ENCODE results near the gene M1AP. TPM values are rescaled to one million over a fixed set of nuclear protein-coding genes. Genes with fewer than 3 reads are reported as not detected.

Gene M1AP
- polyA plus RNA-seq, 1 donor (not counting 4 experiments of a cell fraction or from before 2014, with no cell fraction given): 0.21 TPM

DNA sequence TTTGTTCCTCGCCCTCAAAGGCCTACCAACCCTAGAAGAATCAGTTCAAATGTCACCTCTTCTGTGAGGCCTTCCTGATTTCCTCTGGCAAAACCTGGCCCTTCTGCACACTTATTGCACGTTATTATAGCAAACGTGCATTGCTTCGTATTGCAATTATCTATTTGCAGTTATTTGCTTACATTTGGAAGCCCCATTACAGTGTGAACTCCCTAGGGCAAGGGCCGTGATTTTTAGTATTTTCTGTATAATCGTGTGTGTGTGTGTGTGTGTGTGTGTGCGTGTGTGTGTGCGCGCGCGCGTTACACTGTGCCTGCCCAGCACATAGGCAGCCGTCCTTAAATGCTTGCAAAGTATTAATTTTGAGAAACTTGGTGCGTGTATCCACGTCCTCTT lies 5.5 kb upstream of the M1AP start:
- Histone ChIP-seq H3K27ac (ENCODE audit: control insufficient read depth, insufficient read depth, low read length) (no peak overlapping the region), H3K79me2 (ENCODE audit: control insufficient read depth, insufficient read depth, low read length) (no peaks in the 10 kb centered on the region), H3K36me3 (ENCODE audit: control insufficient read depth in 2 of 2, extremely low read depth in 1 of 2, insufficient read depth in 2 of 2, low read length in 2 of 2) (peaks cover 0 to 5% of the 10 kb centered on the region in 2 experiments), H4K20me1 (ENCODE audit: control insufficient read depth, extremely low read depth, insufficient read depth, low read length) (no peaks in the 10 kb centered on the region), H3K4me1 (ENCODE audit: control insufficient read depth, extremely low read depth, insufficient read depth, low read length) (peaks cover 6% of the 10 kb centered on the region), H3K9me1 (ENCODE audit: control insufficient read depth, extremely low read depth, insufficient read depth, low read length) (no peaks in the 10 kb centered on the region), H3K27me3 (ENCODE audit: control insufficient read depth, extremely low read depth, insufficient read depth, low read length) (no peaks in the 10 kb centered on the region), H3K4me2 (ENCODE audit: control insufficient read depth, extremely low read depth, insufficient read depth, low read depth, low read length) (peak overlapping the region; percentile 84), H3K9ac (ENCODE audit: control insufficient read depth, extremely low read depth, insufficient read depth, low read length) (peak overlapping the region; percentile 66), H3K9me3 (ENCODE audit: control insufficient read depth, low read depth, low read length) (no peaks in the 10 kb centered on the region), H3K4me3 (ENCODE audit: control insufficient read depth in 2 of 3, extremely low read depth in 1 of 3, insufficient read depth in 2 of 3, low read depth in 1 of 3, low read length in 3 of 3) (peak overlapping the region; percentile 73 to 78 (median 74)), H2AFZ (ENCODE audit: control insufficient read depth, low read length) (peak overlapping the region; percentile 86)
- dilution Hi-C loops (cut with MboI; ENCODE audit: extremely low pct_ligation_motif_present, low sequenced_read_pairs): no loop called here
- no peak for DNase-seq (ENCODE audit: low read depth, low spot score)
- no peak for TF ChIP-seq EZH2 (IDR thresholded peaks at IDR 0.05; ENCODE audit: low read length)
- TF ChIP-seq, protein P1, sequence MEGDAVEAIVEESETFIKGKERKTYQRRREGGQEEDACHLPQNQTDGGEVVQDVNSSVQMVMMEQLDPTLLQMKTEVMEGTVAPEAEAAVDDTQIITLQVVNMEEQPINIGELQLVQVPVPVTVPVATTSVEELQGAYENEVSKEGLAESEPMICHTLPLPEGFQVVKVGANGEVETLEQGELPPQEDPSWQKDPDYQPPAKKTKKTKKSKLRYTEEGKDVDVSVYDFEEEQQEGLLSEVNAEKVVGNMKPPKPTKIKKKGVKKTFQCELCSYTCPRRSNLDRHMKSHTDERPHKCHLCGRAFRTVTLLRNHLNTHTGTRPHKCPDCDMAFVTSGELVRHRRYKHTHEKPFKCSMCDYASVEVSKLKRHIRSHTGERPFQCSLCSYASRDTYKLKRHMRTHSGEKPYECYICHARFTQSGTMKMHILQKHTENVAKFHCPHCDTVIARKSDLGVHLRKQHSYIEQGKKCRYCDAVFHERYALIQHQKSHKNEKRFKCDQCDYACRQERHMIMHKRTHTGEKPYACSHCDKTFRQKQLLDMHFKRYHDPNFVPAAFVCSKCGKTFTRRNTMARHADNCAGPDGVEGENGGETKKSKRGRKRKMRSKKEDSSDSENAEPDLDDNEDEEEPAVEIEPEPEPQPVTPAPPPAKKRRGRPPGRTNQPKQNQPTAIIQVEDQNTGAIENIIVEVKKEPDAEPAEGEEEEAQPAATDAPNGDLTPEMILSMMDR (optimal IDR thresholded peaks at IDR 0.05 in 1 of 3, IDR thresholded peaks at IDR 0.05 in 1 of 3, conservative IDR thresholded peaks at IDR 0.05 in 1 of 3; ENCODE audit: extremely low read depth in 1 of 3, insufficient read depth in 2 of 3, low read length in 3 of 3): no peak
- no peak for FAIRE-seq

DNA sequence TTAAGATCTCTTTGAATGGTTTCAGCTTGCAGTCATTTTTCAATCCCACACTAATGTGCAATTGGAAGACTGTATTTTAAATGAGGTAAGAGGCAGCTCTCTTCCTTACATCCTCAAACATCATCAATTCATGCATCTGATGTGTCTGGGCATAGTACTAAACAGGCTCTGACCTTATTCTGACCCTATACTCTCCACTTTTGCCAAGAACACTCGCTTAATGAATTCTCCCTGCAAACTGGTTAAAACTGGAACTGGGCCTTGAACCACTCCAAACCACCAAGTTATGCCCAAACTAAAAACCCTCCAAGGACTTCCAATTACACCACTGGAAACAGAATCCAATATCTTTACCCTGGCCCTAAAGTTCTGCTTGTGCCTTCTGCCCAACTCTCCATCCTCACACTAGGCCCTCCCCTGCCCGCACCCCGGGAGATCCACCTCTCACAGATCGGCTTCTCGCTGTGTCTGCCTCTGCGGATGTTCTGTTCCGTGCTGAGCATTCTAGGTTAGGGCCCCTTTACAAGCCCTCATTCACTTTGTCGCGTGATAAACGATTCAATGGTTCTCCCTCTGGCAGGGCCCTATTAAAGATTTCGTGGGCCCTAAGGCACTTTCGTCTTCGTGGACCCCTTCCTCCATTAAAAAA lies 1.2 kb downstream of the M1AP start:
- dilution Hi-C loops (cut with MboI; ENCODE audit: extremely low pct_ligation_motif_present, low sequenced_read_pairs): no loop called here

More for the DNA sequence above, 1.2 kb downstream of the M1AP start:
- Histone ChIP-seq H3K9ac (ENCODE audit: control insufficient read depth, extremely low read depth, insufficient read depth, low read length) (no peak overlapping the region), H3K36me3 (ENCODE audit: control insufficient read depth in 2 of 2, extremely low read depth in 1 of 2, insufficient read depth in 2 of 2, low read length in 2 of 2) (no peaks in the 10 kb centered on the region), H4K20me1 (ENCODE audit: control insufficient read depth, extremely low read depth, insufficient read depth, low read length) (no peaks in the 10 kb centered on the region), H3K27me3 (ENCODE audit: control insufficient read depth, extremely low read depth, insufficient read depth, low read length) (no peaks in the 10 kb centered on the region), H3K4me3 (ENCODE audit: control insufficient read depth in 2 of 3, extremely low read depth in 1 of 3, insufficient read depth in 2 of 3, low read depth in 1 of 3, low read length in 3 of 3) (no peak overlapping the region), H3K4me1 (ENCODE audit: control insufficient read depth, extremely low read depth, insufficient read depth, low read length) (no peaks in the 10 kb centered on the region), H3K79me2 (ENCODE audit: control insufficient read depth, insufficient read depth, low read length) (no peaks in the 10 kb centered on the region), H2AFZ (ENCODE audit: control insufficient read depth, low read length) (no peak overlapping the region), H3K27ac (ENCODE audit: control insufficient read depth, insufficient read depth, low read length) (no peak overlapping the region), H3K9me3 (ENCODE audit: control insufficient read depth, low read depth, low read length) (no peaks in the 10 kb centered on the region), H3K9me1 (ENCODE audit: control insufficient read depth, extremely low read depth, insufficient read depth, low read length) (no peaks in the 10 kb centered on the region), H3K4me2 (ENCODE audit: control insufficient read depth, extremely low read depth, insufficient read depth, low read depth, low read length) (no peak overlapping the region)
- DNase-seq (ENCODE audit: low read depth, low spot score) (no peak), FAIRE-seq (no peak)
- TF ChIP-seq EZH2 (IDR thresholded peaks at IDR 0.05; ENCODE audit: low read length): no peak
- TF ChIP-seq, protein P1 (optimal IDR thresholded peaks at IDR 0.05 in 1 of 3, IDR thresholded peaks at IDR 0.05 in 1 of 3, conservative IDR thresholded peaks at IDR 0.05 in 1 of 3; ENCODE audit: extremely low read depth in 1 of 3, insufficient read depth in 2 of 3, low read length in 3 of 3): no peak
